Measurements from ENCODE around the gene ZNF565. TPM values are rescaled to one million over a fixed set of nuclear protein-coding genes. Genes with fewer than 3 reads are reported as not detected.

The ZNF565 gene
- total and polyA plus RNA-seq, 12 donors = 2.0 to 7.5 (median 4.0) TPM

DNA sequence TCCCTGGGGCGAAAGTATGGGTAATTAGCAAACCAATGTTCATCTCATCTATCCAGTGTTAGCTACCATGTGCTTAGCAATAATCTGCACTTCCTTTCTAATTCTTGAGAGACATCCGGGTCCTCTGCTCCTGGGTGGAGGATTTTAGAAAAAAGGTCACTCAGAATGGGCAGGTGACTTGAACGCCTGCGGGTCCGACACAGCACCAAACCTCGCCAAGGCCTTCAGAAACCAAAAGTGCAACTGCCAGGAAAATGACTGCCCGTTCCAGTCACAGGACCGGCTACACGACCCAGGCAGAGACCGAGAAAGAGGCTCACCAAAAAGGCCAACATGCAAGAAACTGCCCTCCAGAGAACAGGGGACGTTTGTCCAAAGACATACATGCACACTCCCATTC lies 40.4 kb upstream of the ZNF565 start:
- Histone ChIP-seq H3K36me3 (replicated peaks in 1 of 2) (no peaks in the 10 kb centered on the region), H3K27ac (no peak overlapping the region), H3K4me1 (replicated peaks in 1 of 2) (no peaks in the 10 kb centered on the region), H3K9me3 (replicated peaks in 1 of 3) (no peaks in the 10 kb centered on the region), H3K27me3 (no peaks in the 10 kb centered on the region), H3K4me3 (no peak overlapping the region)
- TF ChIP-seq, protein P1, sequence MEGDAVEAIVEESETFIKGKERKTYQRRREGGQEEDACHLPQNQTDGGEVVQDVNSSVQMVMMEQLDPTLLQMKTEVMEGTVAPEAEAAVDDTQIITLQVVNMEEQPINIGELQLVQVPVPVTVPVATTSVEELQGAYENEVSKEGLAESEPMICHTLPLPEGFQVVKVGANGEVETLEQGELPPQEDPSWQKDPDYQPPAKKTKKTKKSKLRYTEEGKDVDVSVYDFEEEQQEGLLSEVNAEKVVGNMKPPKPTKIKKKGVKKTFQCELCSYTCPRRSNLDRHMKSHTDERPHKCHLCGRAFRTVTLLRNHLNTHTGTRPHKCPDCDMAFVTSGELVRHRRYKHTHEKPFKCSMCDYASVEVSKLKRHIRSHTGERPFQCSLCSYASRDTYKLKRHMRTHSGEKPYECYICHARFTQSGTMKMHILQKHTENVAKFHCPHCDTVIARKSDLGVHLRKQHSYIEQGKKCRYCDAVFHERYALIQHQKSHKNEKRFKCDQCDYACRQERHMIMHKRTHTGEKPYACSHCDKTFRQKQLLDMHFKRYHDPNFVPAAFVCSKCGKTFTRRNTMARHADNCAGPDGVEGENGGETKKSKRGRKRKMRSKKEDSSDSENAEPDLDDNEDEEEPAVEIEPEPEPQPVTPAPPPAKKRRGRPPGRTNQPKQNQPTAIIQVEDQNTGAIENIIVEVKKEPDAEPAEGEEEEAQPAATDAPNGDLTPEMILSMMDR (IDR thresholded peaks at IDR 0.05) = no peak
- no peak for TF ChIP-seq POLR2A (IDR thresholded peaks at IDR 0.05)
- WGBS, 4 donors = 86 to 96% (median 91%) methylated on average over 8 to 11 of the region's 11 CpGs
- no peak for DNase-seq
- intact Hi-C loops (cut with DNase I) = no loop called here

DNA sequence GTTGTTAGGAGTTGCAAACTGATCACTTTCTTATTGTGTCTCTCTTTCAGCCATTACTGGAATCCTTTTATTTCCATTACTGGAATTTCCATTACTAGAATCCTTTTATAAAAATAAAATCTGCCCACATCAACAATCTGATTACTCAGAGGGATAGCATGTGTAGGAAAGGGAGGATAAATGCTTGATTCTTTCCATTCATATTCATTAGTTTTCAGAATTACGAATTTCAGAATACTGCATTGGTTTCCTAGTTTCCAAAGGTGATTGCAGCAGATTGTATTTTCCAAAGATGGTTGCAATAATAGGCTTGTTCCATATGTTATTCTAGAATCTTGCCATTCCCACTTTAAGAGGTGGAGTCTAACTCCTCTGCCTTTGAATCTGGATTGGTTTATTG lies 37.6 kb upstream of the ZNF565 start:
- H3K27me3 ChIP-seq = no peaks in the 10 kb centered on the region
- TF ChIP-seq POLR2A (IDR thresholded peaks at IDR 0.05) = no peak
- TF ChIP-seq, protein P1 (IDR thresholded peaks at IDR 0.05) = no peak
- DNase-seq = no peak

DNA sequence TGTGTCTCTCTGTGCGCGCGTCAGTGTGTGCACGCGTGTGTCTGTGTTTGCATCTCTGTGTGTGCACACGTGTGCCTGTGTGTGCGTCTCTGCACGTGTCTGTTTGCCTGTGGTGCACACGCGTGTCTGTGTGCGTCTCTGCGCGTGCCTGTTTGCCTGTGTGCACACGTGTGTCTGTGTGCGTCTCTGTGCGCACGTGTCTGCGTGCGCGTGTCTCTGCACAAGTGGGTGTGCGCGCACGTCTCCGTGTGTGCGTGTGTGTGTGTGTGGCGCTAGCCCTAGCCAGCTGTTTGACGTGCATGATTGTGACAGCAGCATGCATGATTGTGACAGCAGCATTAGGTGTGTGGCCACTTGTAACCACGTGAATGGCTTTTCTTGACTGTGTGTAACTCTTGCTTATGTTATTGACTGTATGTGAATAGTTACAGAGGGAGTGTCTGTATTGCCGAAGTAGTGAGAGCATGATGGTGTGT lies 31.6 kb upstream of the ZNF565 start:
- Histone ChIP-seq H3K4me1 (replicated peaks in 1 of 2) (no peaks in the 10 kb centered on the region), H3K4me3 (peak overlapping the region in 1 of 4 donors; percentile 4), H3K27me3 (no peaks in the 10 kb centered on the region), H3K27ac (no peak overlapping the region), H3K36me3 (replicated peaks in 1 of 2) (no peaks in the 10 kb centered on the region), H3K9me3 (replicated peaks in 1 of 3) (no peaks in the 10 kb centered on the region)
- 22 to 54% (median 44%) methylated on average over 12 to 29 of the region's 29 CpGs for WGBS, 4 donors
- DNase-seq = no peak
- intact Hi-C loops (cut with DNase I) = no loop called here
- TF ChIP-seq, protein P1 (IDR thresholded peaks at IDR 0.05) = no peak
- no peak for TF ChIP-seq POLR2A (IDR thresholded peaks at IDR 0.05)

More for the DNA sequence above, 37.6 kb upstream of the ZNF565 start:
- Histone ChIP-seq H3K36me3 (replicated peaks in 1 of 2) (no peaks in the 10 kb centered on the region), H3K9me3 (replicated peaks in 1 of 3) (no peaks in the 10 kb centered on the region), H3K27ac (no peak overlapping the region), H3K4me3 (no peak overlapping the region), H3K4me1 (replicated peaks in 1 of 2) (no peaks in the 10 kb centered on the region)
- intact Hi-C loops (cut with DNase I) = no loop called here
- WGBS, 4 donors = 69 to 81% (median 78%) methylated on average over 1 of the region's 1 CpG

DNA sequence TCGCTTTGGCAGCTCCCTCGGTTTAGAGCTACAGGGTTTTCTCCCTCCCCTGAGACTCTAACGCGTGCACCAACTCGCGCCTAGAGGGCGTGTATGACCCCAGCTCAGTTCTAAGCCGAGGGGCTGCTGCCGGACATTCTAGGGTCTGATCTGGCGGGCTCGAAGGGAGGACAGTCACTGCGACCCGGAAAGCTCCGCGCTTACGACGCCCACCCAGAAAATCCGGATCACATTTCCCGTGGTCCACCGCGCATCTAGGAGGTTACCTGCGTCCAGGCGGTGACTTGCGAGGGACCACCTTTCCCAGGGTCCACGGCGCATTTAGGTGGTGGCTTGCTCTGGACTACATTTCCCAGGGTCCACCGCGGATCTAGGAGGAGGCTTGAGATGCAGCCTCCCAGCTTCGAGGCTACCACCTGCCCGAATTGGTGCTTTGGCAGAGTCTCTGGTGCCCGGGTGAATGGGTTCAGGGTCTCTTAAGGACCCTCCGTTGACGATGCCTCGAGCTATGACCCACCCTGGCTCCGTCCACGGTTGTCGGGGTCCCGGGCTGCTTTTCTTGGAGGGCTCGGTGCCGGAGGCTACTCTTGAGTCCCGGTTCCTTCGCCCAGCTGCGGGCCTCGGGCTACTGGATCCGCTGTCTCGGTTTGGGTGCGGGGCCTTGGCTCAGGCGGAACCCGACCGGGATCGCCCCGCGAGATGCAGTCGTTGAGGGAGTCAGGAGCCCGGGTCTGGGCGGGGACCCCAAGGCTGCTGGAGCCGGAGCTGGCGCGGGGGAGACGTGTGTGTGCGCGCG lies 30.9 kb upstream of the ZNF565 start:
- Histone ChIP-seq H3K27ac (no peak overlapping the region), H3K36me3 (replicated peaks in 1 of 2) (no peaks in the 10 kb centered on the region), H3K9me3 (replicated peaks in 1 of 3) (no peaks in the 10 kb centered on the region), H3K27me3 (no peaks in the 10 kb centered on the region), H3K4me1 (replicated peaks in 1 of 2) (no peaks in the 10 kb centered on the region), H3K4me3 (peak overlapping the region in 1 of 4 donors; percentile 4)
- WGBS, 4 donors = 0 to 7% (median 3%) methylated on average over 2 to 63 of the region's 63 CpGs
- DNase-seq = no peak
- intact Hi-C loops (cut with DNase I) = no loop called here
- no peak for TF ChIP-seq POLR2A (IDR thresholded peaks at IDR 0.05)
- TF ChIP-seq, protein P1 (IDR thresholded peaks at IDR 0.05) = no peak
